Astrocyte of the spinal cord (primary cell): ENCODE measurements around the gene WDR74.

Source experiments
- DNase-seq: peaks from one replicate; pipeline ENCODE4 v3.0.0; 2011; ENCODE audit warnings: low read depth, low spot score
- H3K4me3 ChIP-seq: 2 replicates; pipeline ENCODE4 v1.5.1; 2011; ENCODE audit warnings: low read depth, mild to moderate bottlenecking, low read length, moderate library complexity
- in situ Hi-C: cut with HindIII; loops from 2 replicates; pipeline ENCODE4 v1.10.0; 2017; ENCODE audit warnings: low sequenced_read_pairs
- TF ChIP-seq, protein P1 (sequence below): IDR thresholded peaks from 2 replicates; pipeline ENCODE4 v1.5.1; 2012; ENCODE audit warnings: low read depth, mild to moderate bottlenecking, low read length, inconsistent platforms

The WDR74 gene

DNA sequence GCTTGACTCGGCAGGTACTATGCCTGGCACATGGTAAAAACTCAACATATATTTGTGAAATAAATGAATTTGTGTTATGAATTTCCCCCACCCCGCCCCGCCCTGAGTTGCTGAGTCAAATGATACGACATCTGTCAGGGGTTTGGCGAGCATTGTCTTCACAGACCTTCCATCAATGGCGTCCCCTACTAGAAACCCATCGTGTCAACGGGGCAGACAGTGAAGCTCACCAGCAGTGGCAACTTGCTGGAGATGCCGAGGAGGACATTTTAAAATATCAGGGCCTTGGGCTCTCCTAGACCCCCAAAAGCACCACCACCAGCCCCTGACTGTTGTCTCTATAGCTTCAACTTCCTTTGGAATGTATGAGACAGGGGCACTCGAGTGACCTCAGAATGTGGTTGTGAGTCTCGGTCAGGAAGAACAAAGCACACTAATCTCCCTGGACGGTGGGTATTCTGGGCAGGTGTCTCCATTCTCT is 33.4 kb downstream of the WDR74 start:
- DNase-seq: peak; percentile 17
- in situ Hi-C loops: no loop called here

DNA sequence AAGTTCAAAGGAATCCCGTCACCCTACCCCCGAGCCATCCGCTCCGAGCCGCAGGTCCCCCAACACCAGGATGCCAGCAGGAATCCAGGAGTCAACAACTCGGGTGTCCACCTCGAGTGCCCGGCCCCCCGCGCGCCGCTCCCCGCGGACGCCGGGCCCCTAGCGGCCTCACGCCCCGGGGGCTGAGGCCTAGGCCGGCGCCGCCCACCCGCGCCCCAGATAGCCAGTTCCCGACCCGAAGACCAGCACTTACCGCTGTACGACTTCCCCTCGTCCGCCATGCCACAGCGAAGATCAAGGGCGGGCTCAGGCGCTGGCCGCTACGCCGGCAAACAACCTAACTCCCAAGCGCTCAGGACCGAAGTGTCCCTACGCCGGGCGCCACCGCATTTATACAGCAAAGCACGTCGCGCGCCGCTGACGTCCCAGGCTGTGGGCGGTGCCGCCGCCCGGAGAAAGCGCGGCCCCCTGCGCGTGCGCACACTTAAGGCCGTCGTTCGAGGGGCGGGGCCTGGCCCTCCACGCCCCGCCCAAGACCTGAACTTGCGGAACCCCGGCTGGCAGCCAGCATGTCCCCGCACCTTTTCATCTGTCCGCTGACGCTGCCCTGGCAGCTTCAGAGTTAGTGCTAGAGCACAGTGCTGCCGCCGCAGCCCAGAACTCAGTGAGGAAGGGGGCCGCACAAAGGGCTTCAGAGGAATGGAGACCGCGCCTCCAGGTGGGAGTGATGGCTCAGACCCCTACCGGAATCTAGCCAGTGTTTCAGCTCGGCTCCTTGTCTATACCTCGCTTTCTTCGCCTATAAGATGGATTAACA is 34.1 kb downstream of the WDR74 start, which contains the start of gene NXF1:
Gene NXF1, minus strand, starts transcription at position 365 of the 817 bp plus-strand sequence. Its CDS starts 84 bp downstream, at position 281.
- peak; percentile 97 for DNase-seq
- peak within 1 kb of the TSS; percentile 94 for H3K4me3 ChIP-seq
- TF ChIP-seq, protein P1, sequence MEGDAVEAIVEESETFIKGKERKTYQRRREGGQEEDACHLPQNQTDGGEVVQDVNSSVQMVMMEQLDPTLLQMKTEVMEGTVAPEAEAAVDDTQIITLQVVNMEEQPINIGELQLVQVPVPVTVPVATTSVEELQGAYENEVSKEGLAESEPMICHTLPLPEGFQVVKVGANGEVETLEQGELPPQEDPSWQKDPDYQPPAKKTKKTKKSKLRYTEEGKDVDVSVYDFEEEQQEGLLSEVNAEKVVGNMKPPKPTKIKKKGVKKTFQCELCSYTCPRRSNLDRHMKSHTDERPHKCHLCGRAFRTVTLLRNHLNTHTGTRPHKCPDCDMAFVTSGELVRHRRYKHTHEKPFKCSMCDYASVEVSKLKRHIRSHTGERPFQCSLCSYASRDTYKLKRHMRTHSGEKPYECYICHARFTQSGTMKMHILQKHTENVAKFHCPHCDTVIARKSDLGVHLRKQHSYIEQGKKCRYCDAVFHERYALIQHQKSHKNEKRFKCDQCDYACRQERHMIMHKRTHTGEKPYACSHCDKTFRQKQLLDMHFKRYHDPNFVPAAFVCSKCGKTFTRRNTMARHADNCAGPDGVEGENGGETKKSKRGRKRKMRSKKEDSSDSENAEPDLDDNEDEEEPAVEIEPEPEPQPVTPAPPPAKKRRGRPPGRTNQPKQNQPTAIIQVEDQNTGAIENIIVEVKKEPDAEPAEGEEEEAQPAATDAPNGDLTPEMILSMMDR: peak; percentile 23
- in situ Hi-C loops: no loop called here

More for the DNA sequence above, 33.4 kb downstream of the WDR74 start:
- TF ChIP-seq, protein P1: no peak
- peak overlapping the region; percentile 94 for H3K4me3 ChIP-seq

DNA sequence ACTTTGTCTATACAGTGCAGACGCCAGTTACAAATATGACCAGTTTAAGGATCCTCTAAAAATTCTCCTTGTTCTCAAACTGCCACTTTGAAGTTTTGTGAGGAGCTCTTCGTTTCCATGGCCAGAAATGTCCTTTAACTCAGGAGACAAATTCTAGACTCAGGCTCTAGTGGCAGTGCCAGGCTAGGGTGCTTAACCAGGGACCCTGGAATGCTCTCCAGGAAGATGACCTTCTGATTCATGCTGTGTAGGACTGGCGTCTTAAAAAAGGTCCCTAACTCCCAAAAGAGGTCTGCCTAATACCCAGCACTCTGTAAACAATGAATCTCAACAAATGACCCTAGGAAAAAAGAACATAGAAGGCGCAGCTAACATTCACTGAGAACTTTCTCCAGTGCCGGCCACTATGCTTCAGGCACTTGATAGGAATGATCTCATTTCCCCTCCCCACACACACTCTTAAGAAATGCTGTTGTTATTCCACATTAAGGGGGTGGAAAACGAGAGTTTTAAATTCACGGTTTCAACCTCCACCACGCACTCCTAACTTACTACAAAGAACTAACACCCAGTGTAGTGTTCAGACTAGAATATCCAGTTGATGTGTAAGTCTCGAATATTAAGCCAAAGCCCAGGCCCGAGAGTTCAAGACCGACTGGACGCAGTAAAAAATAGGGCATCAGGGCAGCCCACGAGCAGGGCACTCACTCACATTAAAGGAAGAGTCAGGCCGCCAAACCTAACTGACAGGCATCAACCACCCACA is 34.9 kb downstream of the WDR74 start:
- TF ChIP-seq, protein P1: no peak
- DNase-seq: peak; percentile 51
- in situ Hi-C loops: no loop called here
- H3K4me3 ChIP-seq: peak overlapping the region; percentile 94

DNA sequence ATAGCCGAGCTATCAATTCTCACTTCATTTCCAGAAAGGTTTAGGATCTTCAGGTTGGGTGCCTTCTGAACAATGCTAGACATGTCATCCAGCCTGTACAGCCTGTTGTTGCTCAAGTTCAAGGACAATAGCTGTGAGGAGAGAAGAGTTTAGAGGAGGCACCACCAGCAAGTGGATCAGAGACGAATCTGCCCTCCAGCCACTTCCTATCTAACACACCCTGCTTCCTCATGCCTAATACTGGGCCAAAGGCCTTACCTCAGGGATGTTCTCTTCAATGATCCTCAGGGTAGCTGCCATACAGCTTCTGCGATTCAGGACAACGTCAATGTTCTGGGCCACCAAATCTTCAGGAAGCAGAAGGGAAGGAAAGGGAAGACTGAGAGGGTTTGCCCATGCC is 38.3 kb downstream of the WDR74 start:
- in situ Hi-C loops: no loop called here
- TF ChIP-seq, protein P1: no peak
- no peak for DNase-seq
- no peak overlapping the region for H3K4me3 ChIP-seq

DNA sequence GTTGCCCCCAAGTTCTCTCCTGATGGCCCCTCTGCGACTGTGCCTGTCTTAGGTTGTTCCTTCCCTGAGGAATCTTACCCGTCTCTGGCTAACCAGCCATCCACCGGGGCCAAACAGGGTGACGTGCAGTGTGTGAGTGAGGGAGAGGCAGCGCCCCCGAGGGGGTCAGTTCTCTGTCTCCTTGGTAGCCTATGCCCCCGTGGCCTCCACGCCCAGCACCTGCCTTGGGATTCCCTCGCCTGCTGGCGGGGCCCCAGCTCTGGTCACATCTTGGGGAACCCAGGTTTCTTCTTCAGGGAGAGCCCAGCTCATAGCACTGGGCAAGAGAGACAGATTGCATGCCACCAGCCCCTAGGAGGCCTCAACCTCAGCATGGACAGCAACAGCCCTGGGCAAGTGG is 39.9 kb downstream of the WDR74 start:
- H3K4me3 ChIP-seq: no peak overlapping the region
- no peak for DNase-seq
- TF ChIP-seq, protein P1: no peak
- in situ Hi-C loops: no loop called here

DNA sequence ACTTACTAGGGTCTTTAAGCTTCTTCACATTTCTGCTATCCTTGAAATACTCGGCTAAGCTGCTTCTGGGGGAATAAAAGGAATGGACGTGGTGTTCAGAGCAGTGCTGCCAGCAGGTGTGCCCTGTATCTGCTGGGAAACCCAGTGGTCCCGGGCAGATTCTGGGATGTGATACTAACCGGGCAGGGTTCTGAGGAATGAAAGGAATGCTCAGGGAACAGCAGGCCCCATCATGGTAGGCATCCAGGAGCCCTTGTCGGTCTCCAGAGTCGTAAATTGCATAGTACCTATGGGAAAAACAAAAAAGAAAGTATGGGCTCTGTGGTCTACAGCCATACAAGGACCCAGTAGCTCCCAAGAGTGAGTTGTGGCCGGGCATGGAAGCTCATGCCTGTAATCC is 43.1 kb downstream of the WDR74 start:
- in situ Hi-C loops: no loop called here
- H3K4me3 ChIP-seq: no peak overlapping the region

More for the DNA sequence above, 43.1 kb downstream of the WDR74 start:
- TF ChIP-seq, protein P1: no peak
- no peak for DNase-seq
